COLO668 (cell line): ENCODE measurements around the gene CHST4.
"Not testable (repeated sequence)": the region's sequence is repeated elsewhere in the genome, so short reads cannot be mapped to it uniquely, and the experiment has no call there.

Source experiments
- DNase-seq: peaks from one replicate; lab custom pipeline; 2025; ENCODE audit not compliant: unreplicated experiment; lab: John Stamatoyannopoulos, UW

Gene CHST4

DNA sequence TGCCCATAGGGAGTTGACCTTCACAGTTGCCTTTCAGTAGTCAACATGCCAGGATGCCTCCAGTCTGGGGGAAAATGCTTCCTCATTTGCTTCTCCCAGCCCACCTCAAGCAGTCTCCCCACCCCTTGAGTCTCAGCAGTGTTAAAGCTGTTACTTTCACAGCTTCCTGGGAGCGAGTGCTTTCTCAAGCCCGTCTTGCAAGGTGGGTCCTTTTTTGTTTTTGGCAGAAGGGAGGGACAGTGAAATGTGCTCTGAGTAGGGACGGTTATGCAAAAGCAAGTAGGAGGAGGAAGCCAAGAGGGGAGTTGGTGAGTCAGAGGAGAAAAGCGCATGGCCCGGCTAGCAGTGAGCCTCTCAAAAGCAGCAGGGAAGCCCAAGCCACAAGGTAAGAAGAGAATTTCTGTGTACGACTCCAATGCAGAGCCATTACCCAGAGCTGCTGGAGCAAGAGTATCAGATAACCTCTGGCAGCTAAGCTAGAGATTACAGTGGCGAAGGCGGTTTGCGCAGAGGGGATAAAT, at the start of gene CHST4:
Gene CHST4 (plus strand): TSS at position 316 of the 521 bp plus-strand sequence. CDS start 10,252 bp downstream, outside the sequence.
- DNase-seq = no peak

DNA sequence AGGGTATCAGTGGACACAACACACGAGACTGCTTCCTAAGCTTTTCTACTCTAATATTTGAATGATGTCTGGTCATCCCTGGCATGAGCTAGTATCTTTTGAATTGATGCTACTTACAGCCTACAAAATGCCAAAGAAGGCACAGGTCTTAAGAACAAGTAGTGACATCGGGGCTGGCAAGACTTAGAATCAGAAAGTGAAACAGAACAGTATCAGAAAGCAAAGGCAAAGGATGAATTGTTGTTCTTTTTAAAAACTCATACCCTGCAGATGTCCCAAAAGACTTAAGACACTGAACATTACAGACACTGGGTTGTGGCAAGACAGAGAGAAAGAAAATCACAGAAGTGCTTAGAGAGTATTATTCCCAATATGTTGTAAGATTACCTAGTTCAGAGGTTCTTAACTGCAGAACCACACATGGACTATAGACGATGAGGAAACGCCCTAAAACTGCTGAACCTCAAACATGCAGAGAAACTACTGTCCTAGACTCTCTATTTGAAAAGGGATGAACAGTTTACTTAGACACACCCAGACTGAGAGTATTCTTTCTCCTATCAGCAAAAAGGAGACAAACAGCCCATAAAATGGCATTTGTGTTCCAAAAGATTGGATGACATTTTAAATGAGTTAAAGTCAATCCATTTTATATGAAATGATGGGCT, 49.6 kb upstream of the CHST4 start:
- no peak for DNase-seq

DNA sequence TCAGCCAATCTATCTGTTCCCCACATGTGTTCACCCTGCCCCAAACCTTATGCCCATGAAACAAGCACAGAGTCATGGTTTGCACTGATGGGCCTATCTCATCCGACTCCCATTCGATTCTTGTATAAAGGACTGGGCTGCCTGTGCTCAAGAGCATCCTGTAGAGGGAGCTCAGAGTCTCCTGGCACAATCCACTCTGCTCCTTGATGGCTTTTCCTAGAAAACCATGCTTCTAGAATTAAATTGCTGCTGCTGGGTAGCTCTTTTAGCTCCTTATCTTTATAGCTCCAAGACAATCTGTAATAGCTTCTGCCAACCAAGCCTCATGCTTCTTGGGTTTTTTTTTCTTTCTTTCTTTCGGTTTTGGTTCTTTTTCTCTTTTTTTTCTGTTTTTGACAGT, 46.8 kb upstream of the CHST4 start:
- peak; percentile 4 for DNase-seq

DNA sequence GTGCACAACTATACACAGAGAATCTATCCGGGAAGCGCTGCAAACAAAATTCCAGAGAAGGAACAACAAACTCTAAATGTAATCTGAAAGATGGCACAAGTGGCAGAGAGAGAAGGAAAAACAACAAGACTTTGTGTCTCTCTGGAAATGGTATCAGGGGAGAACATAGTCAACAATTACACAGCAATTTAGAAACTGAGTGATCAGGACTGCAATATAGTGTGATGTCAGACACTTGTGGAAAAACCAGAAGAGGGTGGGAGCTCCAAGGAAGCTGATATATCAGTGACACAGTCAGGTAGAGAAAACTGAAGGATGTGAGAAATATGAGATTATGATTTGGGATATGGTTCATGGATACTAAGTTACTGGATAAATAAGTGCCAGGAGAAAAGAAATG, 45.3 kb upstream of the CHST4 start:
- no peak for DNase-seq

DNA sequence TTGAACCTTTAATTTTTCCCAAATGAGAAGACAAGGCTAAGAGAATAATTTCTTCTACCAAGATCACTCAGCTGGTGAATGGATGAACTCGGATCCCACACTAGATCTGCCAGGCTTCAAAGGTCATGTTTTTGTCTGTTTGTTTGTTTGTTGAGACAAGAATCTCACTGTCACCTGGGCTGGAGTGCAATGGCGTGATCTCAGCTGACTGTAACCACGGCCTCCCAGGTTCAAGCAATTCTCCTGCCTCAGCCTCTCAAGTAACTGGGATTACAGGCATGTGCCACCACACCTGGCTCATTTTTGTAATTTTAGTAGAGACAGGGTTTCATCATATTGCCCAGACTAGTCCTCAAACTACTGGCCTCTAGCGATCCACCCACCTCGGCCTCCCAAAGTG, 43.7 kb upstream of the CHST4 start:
- no peak for DNase-seq

DNA sequence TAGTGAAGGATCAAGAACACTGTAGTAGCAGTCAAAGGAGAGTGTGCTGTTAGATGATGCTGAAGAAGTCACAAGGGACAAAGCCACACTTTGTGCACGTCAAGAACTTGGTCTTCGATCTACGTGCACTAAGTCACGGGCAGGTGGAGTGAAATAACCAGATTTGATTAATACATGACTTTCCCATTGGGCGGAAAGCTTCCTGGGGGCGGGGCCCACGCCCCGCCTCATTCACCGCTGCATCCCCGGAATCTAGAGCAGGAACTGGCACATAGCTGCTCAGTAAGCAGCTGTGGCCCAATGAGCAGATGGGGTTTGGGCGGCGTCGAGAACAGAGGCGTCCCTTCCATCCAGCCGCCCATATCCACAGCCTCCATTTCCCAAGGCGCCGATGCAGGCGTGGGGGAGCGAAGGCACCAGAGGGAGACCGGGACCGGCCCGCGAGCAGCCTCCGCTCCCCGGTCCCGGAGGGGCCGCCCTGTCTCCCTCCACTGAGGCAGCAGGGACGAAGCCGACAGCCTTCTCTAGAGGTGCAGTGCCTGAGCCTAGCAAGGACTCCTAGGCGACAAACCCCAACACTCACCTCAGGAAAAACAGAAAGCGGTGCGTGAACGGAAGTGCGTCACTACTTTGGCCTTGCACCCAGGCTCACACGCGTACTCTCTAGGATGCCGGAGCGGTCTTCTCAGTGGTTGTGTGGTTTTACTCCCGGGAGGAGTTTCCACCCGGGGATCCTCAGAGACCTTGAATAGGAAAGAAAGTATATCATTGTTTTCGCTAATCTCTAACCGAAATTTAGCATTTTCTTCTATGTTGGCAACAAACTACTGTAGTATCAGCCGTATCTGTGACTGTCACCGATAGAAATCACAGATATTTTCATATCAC, 42.0 kb upstream of the CHST4 start:
- DNase-seq = peak; percentile 84

DNA sequence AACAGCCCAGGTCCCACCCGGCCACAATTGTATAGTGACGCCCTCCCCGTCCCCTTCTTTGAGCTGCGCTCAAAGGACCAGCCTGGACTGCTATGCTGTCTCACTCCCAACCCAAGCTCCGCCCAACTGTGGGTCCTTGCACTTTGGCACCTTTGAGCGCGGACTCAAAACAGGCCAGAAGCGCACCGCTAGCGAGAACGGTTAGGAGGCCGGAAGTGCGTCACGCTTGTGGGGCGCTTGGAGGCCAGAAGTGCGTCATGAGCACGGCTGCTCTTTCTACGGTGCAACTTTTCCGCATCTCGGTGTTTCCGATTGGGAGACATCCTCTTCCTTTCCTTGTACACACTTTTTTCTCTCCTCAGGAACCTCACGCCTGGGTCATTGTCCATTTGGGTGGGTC, 37.1 kb upstream of the CHST4 start, which contains the start of gene ZNF19:
Gene ZNF19 (minus strand): TSS at position 203 of the 400 bp plus-strand sequence. CDS start 7,210 bp downstream, outside the sequence.
- no peak for DNase-seq

DNA sequence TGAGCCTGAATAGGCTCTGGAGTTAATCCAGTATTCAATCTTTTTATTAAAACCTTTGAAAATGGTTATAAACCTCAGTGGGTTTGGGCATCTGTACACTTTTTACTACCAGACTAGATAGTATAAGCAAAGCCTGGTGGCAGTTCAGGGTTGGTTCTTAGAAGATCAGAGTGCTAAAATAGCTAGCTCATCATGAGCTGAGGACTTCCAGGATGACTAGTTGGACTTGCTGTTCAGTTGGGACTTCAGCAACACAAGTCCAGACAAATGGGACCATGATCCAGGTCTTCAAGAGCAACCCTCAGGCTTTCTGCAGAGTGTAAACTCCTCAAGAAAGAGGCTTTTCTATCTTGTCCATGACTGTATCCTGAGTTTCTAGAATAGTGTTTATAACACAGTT, 35.9 kb upstream of the CHST4 start:
- DNase-seq = no peak

DNA sequence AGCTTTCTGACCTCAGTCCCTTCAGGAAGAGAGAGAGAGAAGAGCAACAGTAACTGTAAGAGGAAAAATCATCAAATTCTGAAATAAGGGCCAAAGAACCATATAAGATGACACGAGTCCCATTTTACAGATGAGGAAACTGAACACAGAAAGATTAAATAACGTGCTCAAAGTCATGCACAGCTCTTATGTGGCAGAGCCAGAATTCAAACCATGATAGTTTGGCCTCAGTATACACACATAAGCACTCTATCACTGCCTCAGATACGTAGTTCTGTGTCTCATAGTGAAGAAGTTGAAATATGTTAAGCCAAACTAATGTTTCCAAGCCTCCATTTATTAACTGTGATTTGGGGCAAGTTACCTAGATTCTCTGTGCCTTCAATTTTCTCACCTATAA, 35.2 kb upstream of the CHST4 start:
- no peak for DNase-seq

DNA sequence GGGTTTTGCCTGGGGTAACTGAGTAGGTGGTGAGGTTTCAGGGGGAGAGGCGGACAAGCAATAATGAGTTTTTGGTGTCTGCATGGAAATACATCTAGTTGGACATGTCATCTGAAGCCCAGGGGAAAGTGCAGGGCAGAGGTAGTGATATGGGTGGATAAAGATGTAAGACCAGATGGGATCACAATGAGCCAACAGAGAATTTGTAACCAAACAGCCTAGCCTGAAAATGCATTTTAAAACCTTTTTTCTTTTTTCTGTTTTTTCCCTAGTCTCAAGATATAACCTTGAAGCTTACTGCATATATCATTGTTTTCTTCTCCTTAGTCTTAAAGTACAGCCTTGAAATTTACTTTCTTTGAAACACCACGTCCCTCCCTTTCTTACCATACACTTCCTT, 33.4 kb upstream of the CHST4 start:
- no peak for DNase-seq

DNA sequence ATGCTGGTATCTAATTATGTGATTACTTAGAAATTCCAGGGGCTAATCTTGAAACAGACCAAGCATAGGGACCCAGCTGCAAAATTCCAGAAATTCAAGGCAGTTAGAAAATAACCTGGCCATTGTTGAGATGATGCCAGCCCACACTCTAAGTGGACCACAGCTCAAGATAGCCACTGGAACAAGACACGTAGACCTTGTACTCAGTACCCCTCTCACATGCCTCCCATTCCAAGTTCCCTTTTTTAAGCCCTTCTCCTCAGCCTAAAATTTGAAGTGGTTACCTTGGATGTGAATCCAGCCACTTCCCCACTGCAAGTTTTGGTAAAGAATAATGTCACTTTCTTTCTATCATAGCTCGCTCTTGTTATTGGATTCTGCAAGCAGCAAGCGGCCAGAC, 33.0 kb upstream of the CHST4 start:
- DNase-seq = no peak

DNA sequence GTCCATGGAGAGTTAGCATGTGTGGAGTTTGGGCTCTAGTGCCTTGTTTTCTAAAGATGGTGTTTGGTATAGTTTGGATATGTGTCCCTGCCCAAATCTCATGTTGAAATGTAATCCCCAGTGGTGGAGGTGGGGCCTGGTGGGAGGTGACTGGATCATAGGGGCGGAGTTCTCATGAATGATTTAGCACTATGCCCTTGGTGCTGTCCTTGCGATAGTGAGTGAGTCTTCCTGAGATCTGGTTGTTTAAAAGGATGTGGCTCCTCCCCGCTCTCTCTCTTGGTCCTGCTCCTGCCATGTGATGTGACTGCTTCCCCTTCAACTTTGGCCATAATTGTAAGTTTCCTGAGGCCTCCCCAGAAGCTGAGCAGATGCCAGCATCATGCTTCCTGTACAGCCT, 28.2 kb upstream of the CHST4 start:
- DNase-seq = no peak

DNA sequence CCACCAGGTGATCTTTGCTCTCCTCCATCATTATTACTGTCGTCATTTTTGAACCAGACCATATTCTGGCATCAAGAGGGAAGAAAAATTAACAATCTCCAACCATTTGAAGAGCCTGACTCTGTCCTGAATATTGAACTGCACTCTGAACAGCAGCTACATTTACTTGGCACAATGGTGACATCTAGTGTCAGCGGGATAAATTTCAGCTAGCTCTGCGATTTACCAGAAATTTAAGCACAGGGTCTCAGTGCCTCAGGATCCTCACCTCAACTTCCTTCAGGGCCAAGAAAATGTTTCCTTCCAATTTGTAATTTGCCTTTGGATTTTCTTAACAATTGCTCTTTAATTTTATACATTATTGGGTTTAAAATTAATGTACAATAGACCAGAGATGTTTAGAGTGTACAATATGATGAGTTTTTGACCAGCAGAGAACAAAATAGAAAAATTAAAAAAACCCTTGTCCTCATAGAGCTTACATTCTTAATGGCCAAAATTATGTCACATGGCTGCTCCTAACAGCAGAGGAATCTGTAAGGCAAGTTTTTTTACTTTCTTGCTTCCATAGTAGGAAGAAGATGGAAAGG, 26.4 kb upstream of the CHST4 start:
- DNase-seq = peak; percentile 39

DNA sequence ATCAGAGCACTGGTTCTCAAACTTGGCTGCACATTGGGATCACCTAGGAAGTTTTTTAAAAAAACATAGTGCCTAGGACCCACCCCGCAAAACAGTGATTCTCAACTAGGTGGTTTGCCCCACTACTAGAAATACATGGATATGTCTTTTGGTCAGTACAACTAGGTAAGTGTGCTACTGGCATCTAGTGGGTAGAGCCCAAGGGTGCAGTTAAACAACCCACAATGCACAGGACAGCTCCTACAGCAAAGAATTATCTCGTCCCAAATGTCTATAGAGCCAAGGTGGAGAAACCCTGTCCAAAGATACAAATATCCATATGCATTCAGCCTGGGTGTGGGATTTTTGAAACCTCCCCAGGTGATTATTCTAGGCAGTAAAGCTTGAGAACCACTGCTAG, 25.3 kb upstream of the CHST4 start:
- no peak for DNase-seq

DNA sequence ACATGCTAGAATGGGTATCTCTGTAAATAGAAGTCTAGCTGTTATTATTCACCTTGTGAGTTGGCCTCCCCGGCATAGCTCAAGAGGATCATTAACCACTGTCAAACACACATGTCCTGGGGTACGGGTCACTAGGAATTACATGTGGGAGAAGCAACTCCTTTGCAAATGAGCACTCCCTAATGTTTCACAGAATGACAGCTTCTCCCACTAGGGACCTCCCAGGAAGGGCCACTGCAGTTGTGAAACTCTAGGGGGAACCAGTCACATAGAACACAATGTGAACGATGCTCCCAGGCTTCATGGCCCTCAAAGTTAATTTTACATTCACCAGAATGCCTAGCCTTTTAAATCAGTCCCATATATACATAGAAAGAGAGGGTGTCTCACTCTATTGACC, 24.7 kb upstream of the CHST4 start:
- no peak for DNase-seq

DNA sequence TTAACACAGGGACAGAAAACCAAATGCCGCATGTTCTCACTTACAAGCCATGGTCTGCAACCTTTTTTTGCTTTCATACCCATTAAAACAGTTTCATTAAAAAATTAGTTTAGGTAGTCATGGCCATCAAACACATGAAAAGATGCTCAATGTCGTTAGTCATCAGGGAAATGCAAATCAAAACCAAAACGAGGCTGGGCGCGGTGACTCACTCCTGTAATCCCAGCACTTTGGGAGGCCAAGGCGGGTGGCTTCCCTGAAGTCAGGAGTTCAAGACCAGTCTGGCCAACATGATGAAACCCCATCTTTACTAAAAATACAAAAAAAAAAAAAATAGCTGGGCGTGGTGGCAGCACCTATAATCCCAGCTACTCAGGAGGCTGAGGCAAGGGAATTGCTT, 22.2 kb upstream of the CHST4 start:
- not testable (repeated sequence) for DNase-seq

DNA sequence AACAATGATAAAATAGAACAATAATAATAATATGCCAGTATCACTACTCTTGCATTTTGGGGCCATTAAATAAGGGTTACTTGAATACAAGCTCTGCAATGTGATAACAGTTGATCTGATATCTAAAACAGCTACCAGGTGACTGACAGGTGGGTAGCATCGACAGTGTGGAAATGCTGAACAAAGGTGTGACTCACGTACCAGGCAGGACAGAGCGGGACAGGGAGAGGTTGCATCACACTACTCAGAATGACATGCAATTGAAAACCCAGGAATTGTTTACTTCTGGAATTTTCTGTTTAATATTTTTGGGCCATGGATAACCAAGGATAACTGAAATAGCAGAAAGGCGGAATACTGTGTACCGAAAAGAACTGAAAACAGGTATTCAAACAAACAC, 21.3 kb upstream of the CHST4 start:
- no peak for DNase-seq

DNA sequence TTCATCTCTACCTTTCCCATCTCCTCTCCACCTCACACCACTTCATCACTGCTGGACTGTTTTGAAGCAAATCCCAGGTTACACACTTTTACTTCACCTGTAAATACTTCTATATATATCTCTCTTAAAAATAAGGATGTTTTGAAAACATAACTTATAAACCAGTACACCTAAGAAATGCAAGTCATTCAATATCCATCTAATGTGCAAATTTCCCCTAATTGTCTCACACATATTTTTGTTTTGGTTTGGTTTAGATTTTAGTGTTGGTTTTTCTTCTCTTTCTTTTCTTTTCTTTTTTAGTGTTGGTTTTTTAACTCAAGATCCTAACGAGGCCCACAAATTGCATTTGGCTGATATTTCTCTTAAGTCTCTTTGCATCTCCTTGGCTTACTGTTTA, 19.2 kb upstream of the CHST4 start:
- no peak for DNase-seq

DNA sequence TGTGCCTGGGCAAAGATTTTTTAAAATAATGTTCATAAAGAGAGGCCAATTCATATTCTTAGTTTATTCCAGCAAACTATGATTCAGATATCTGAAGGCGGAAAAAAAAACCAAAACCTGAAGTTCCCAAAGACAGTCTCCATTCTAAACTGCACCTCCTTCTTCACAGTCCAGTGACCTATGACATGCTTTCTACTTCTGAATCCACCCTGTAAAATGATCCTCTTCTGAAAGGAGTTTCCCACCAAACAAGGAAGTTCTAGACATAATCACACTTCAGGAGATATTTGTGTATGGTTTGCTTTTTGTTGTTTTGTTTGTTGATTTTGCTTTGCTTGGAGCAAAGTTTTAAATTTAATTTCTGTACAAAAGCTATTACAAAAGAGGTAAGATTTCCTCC, 12.9 kb upstream of the CHST4 start:
- no peak for DNase-seq

DNA sequence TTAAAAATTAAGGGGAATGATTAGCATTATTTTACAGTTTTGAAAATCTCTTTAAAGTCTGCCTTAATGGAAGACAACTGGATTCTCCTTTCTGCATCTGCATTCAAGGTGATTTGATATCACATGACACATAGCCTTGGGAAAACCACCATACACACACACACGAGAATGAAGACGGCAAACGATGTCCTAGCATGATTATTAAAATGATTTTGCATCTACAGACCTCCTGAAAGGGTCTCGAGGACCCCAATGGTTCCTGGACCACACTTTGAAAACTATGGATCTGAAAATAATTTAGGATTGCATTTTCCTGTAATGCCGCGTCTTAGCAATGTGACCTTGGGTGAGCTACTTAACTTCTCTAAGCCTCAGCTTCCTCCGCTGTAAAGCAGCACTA, 11.8 kb upstream of the CHST4 start:
- no peak for DNase-seq

DNA sequence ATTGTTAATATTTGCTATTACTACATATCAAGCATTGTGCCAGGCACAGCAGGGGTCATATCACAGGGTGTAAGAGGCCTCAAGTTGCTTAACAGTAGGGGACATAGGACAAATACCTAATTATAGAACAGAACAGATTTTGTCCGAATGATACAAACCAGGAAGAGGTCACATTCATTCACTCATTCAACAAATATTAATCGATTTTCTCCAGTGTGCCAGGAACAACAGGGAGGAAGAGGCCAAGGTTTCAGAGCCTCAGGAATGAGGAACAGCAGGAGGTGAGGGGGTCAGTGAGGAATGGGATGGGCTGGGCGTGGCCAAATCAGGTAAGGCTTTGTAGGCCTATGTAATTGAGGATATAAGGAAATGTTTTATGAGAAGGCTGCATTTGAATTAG, 11.2 kb upstream of the CHST4 start:
- DNase-seq = no peak

DNA sequence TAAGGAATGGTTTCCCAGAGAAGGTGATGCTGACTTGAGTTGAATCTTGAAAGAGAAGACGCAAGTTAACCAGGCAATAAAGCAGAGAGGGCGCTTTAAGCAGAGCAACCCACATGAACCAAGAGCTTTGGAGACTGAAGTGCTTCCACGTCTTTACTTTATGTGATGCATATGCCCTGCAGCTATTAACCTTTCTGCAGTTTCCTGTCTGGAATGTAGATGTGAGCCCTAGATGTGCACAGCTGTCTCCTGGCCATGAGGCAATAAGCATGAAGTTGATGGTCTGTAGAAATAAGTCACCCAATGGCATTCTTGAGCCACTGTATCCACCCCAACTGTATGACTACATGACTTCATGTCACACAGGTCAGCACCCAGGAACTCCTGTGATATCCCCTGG, 5.7 kb upstream of the CHST4 start:
- no peak for DNase-seq
